Fibroblast of lung (primary cell): ENCODE measurements around the gene ADAMTSL1. TPM values are rescaled to one million over a fixed set of nuclear protein-coding genes. Genes with fewer than 3 reads are reported as not detected.

Experiments used
- DNase-seq, 2 donors: peaks; one replicate each; pipeline versions ENCODE4 v3.0.0 to v3.0.0-alpha.2; 2010; ENCODE audit warnings: low read depth in 2 of 2
- H2AFZ ChIP-seq: 2 replicates; pipeline ENCODE4 v1.5.1; 2012; ENCODE audit warnings: low read length, control low read depth, inconsistent platforms
- H3K27ac ChIP-seq: 2 replicates; pipeline ENCODE4 v1.5.1; 2011; ENCODE audit warnings: low read length, control low read depth; ENCODE audit not compliant: insufficient read depth
- H3K27me3 ChIP-seq: 2 replicates; pipeline ENCODE4 v1.5.1; 2011; ENCODE audit warnings: mild to moderate bottlenecking, low read length; ENCODE audit not compliant: control insufficient read depth, insufficient read depth
- H3K36me3 ChIP-seq: 2 replicates; pipeline ENCODE4 v1.5.1; 2011; ENCODE audit warnings: low read length; ENCODE audit not compliant: control insufficient read depth, insufficient read depth
- H3K4me1 ChIP-seq: 2 replicates; pipeline ENCODE4 v1.5.1; 2011; ENCODE audit warnings: low read length; ENCODE audit not compliant: control insufficient read depth, insufficient read depth; ENCODE audit errors: extremely low read depth
- H3K4me2 ChIP-seq: 2 replicates; pipeline ENCODE4 v1.5.1; 2011; ENCODE audit warnings: low read length, control low read depth; ENCODE audit not compliant: insufficient read depth; ENCODE audit errors: extremely low read depth
- H3K4me3 ChIP-seq, 4 experiments: fragments of 200-600 bp in 1 of 4; sonication (generic) in 1 of 4; replicated peaks in 1 of 4; 2 replicates each; pipeline ENCODE4 v1.5.1; 2011 to 2016; ENCODE audit warnings: low read length in 4 of 4, low read depth in 3 of 4, mild to moderate bottlenecking in 3 of 4, control low read depth in 2 of 4, inconsistent platforms in 1 of 4, mixed read lengths in 1 of 4; ENCODE audit not compliant: insufficient read depth in 1 of 4; ENCODE audit errors: control extremely low read depth in 1 of 4
- H3K79me2 ChIP-seq: 2 replicates; pipeline ENCODE4 v1.5.1; 2012; ENCODE audit warnings: mild to moderate bottlenecking, low read length, inconsistent platforms; ENCODE audit not compliant: control insufficient read depth, insufficient read depth
- H3K9ac ChIP-seq: 2 replicates; pipeline ENCODE4 v1.5.1; 2011; ENCODE audit warnings: mild to moderate bottlenecking, low read length, control low read depth; ENCODE audit not compliant: insufficient read depth
- H3K9me3 ChIP-seq: 2 replicates; pipeline ENCODE4 v1.5.1; 2012; ENCODE audit warnings: low read depth, low read length; ENCODE audit not compliant: control insufficient read depth, insufficient read depth
- H4K20me1 ChIP-seq: 2 replicates; pipeline ENCODE4 v1.5.1; 2011; ENCODE audit warnings: low read length; ENCODE audit not compliant: control insufficient read depth, insufficient read depth; ENCODE audit errors: extremely low read depth
- EZH2 ChIP-seq: IDR thresholded peaks from 2 replicates; pipeline ENCODE4 v1.5.1; 2012; ENCODE audit warnings: low read length, control low read depth, mild to moderate bottlenecking; ENCODE audit errors: missing control alignments
- polyA plus RNA-seq, 2 donors: library from polyadenylated mRNA; depleted of rRNA in 1 of 2; stranded (reverse) in 1 of 2; unstranded in 1 of 2; fragments of >200 nt; gene quantifications; 2 replicates each; pipeline ENCODE4 v1.2.1, GENCODE V29; 2011 to 2012; ENCODE audit warnings: missing spikeins in 1 of 2
- total RNA-seq: library from RNA; depleted of rRNA; stranded (reverse); fragments of >200 nt; gene quantifications from 2 replicates; pipeline ENCODE4 v1.2.1, GENCODE V29; 2014
- TF ChIP-seq, protein P1 (sequence below), 2 donors: IDR thresholded peaks in 1 of 2; conservative IDR thresholded peaks in 1 of 2; 1 replicate in 1 of 2; 2 replicates in 1 of 2; pipeline ENCODE4 v1.5.1; 2011 to 2012; ENCODE audit warnings: low read length in 2 of 2, control low read depth in 1 of 2, inconsistent platforms in 1 of 2, low read depth in 1 of 2, mild to moderate bottlenecking in 1 of 2

ADAMTSL1 gene
- total and polyA plus RNA-seq, 2 donors (not counting 1 experiment from before 2014, with no cell fraction given): 19.3 to 27.9 TPM

DNA sequence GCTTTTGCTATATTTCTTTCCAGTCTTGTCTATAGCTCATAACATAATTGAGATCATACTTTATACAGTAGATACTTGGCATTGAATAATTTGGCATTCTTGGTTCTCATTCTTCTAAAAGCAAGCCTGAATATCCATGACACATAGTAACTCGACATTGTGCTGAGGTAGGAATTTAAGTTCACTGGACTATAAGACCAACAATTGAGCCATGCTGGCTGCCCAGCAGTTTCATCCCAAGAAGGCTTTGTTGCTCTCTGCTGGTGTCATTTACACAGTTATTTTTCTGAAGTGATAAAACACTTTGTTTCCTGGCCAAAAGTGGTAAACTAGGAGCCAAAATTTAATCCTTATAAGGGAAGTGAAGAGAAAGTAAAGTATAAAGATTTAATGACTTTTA, 192.0 kb downstream of the ADAMTSL1 start:
- Histone ChIP-seq H3K9ac (no peak overlapping the region), H3K4me2 (no peak overlapping the region), H3K4me3 (no peak overlapping the region), H3K36me3 (no peaks in the 10 kb centered on the region), H2AFZ (no peak overlapping the region), H3K27me3 (no peaks in the 10 kb centered on the region), H3K9me3 (no peaks in the 10 kb centered on the region), H3K4me1 (no peaks in the 10 kb centered on the region), H3K27ac (no peak overlapping the region), H3K79me2 (no peaks in the 10 kb centered on the region), H4K20me1 (no peaks in the 10 kb centered on the region)
- no peak for TF ChIP-seq EZH2
- TF ChIP-seq, protein P1, sequence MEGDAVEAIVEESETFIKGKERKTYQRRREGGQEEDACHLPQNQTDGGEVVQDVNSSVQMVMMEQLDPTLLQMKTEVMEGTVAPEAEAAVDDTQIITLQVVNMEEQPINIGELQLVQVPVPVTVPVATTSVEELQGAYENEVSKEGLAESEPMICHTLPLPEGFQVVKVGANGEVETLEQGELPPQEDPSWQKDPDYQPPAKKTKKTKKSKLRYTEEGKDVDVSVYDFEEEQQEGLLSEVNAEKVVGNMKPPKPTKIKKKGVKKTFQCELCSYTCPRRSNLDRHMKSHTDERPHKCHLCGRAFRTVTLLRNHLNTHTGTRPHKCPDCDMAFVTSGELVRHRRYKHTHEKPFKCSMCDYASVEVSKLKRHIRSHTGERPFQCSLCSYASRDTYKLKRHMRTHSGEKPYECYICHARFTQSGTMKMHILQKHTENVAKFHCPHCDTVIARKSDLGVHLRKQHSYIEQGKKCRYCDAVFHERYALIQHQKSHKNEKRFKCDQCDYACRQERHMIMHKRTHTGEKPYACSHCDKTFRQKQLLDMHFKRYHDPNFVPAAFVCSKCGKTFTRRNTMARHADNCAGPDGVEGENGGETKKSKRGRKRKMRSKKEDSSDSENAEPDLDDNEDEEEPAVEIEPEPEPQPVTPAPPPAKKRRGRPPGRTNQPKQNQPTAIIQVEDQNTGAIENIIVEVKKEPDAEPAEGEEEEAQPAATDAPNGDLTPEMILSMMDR (conservative IDR thresholded peaks at IDR 0.05 in 1 of 2, IDR thresholded peaks at IDR 0.05 in 1 of 2; ENCODE audit: low read depth in 1 of 2, low read length in 2 of 2): no peak
- DNase-seq: peak; percentile 17 to 30

DNA sequence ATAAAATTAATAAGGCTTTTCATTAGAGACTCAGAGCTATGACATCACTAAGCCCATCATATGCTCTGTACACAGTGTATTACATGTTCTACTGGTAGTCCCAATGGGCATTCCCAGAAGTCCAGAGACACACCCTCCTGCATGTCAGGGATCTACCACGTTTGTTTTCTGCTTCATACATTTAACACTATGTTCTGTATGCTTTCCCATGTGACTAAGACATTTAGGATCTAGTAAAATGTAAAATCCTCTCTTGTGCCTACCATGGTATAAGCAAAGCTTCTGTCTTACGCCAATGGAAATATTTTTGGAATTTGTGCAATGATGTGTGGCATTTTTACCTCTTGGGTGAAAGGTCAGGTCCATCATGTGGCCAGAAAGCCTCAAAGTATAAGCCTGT, 192.4 kb downstream of the ADAMTSL1 start:
- peak; percentile 42 to 54 for DNase-seq
- Histone ChIP-seq H3K4me3 (no peak overlapping the region), H3K36me3 (no peaks in the 10 kb centered on the region), H3K4me1 (no peaks in the 10 kb centered on the region), H3K79me2 (no peaks in the 10 kb centered on the region), H3K9me3 (no peaks in the 10 kb centered on the region), H3K4me2 (no peak overlapping the region), H2AFZ (no peak overlapping the region), H3K27me3 (no peaks in the 10 kb centered on the region), H3K27ac (no peak overlapping the region), H3K9ac (no peak overlapping the region), H4K20me1 (no peaks in the 10 kb centered on the region)
- TF ChIP-seq, protein P1 (conservative IDR thresholded peaks at IDR 0.05 in 1 of 2, IDR thresholded peaks at IDR 0.05 in 1 of 2; ENCODE audit: low read depth in 1 of 2, low read length in 2 of 2): no peak
- no peak for TF ChIP-seq EZH2

DNA sequence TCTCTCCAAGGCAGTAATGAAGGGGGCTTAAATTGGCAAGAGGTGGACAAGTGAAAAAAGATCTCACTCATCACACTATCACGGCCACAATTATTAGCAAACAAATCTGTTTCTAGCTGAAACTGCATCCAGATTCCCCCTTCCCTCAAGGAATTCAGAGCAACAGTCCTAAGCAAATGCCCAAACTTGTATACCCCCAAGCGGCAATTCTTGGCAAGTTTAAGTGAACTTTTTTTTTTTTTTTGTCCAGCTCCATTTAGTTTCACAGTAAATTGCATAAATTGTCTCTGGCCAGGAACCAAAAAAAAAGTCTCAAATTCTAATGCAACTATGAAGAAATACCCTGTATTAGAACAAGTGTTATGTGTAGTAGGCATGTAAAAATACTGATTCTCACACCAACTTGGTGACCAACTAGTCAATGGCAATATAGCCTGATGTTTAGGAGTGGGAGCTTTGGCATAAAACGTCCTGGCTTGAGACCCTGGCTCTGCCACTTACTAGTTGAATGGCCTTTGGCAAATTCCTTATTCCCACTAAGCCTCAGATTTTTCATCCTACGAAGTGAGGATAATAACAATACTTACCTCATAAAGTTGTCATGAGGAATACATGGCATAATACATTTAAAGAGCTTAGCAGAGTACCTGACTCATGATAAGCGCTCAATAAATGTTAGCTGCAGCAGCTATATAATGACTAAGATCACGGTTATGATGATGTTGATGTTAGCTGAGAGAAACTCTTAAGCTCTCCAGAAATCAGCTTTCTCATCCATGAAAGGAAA, 193.2 kb downstream of the ADAMTSL1 start:
- Histone ChIP-seq H3K27me3 (no peaks in the 10 kb centered on the region), H3K27ac (no peak overlapping the region), H3K36me3 (no peaks in the 10 kb centered on the region), H3K4me1 (no peaks in the 10 kb centered on the region), H3K9me3 (no peaks in the 10 kb centered on the region), H4K20me1 (no peaks in the 10 kb centered on the region), H3K4me2 (no peak overlapping the region), H3K79me2 (no peaks in the 10 kb centered on the region), H3K4me3 (no peak overlapping the region), H2AFZ (no peak overlapping the region), H3K9ac (no peak overlapping the region)
- peak; percentile 59 to 71 for DNase-seq
- TF ChIP-seq, protein P1 (conservative IDR thresholded peaks at IDR 0.05 in 1 of 2, IDR thresholded peaks at IDR 0.05 in 1 of 2; ENCODE audit: low read depth in 1 of 2, low read length in 2 of 2): no peak
- no peak for TF ChIP-seq EZH2
